Measurements from ENCODE around the gene PRPF6. TPM values are rescaled to one million over a fixed set of nuclear protein-coding genes. Genes with fewer than 3 reads are reported as not detected.

Gene PRPF6
- total RNA-seq, 1 donor from 2014 or later, result 64.3 TPM

DNA sequence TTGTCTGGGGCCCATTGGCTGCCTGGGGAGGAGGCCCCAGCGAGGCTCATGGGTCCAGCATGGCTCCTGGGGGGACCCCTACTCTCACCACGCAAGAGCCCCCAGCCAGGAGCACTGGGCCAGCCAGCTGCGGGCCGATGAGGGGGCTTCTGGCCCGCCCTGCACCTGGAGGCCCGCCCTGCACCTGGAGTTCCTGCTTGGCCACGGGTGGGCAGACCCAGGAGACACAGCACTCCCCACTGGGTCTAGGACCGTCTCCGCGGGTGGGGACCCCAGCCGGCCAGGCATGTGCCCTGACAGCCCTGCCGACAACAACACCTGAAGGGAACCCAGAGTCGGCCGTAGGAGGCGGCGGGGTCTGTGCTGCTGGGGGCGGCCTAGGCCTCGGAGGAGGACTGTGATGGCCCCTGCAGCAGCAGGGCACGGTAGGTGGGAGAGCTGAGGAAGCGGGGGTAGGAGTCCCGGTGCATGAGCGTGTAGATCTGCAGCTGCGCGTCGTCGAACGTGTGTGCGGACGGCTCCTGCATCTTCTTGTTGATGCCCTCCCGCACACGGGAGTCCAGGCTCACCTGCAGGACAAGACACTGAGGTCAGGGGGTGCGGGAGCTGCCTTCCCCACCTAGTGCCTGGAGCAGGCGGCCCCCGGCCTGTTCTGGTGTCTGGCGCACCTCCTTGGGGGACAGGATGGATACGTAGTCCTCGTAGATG, 92.7 kb downstream of the PRPF6 start:
- DNase-seq (ENCODE audit: extremely low read depth, low read depth, low spot score), result no peak

GRCh38 chr20:64074184-64074789, 93.4 kb downstream of the PRPF6 start:
- no peak for DNase-seq (ENCODE audit: extremely low read depth, low read depth, low spot score)

DNA sequence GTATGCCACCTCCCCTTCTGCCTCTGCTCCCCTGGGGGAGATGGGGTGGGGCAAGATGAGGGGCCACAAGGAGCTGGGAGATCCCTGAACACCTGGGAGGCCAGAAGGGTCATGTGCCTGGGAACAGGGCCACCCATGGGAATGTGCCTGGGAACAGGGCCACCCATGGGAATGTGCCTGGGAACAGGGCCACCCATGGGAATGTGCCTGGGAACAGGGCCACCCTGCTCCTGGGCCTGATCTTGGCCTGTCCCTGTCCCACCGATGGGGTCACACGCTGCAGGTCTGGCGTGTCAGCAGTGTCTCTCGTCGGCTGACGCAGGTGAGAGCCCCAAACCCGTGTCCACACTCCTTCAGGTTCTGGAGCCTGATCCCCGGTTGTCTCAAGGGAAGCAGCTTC, 94.0 kb downstream of the PRPF6 start:
- DNase-seq (ENCODE audit: extremely low read depth, low read depth, low spot score), result no peak

DNA sequence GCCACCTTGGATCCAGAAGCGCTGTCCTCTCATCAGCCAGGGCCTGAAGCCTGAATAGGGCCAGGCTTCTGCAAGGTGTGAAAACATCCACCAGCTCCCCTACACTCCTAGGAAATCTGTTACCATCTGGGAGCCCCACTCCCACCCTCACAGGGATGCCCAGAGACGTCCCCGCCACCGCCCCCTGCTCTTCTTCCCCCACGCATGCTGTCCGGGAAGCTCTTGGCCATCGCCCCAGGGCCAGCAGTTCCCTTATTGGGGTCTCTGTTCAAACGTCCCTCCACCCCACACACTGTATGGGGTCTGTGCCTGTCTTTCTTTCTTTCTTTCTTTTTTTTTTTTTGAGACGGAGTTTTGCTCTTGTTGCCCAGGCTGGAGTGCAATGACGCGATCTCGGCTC, 94.6 kb downstream of the PRPF6 start:
- no peak for DNase-seq (ENCODE audit: extremely low read depth, low read depth, low spot score)

DNA sequence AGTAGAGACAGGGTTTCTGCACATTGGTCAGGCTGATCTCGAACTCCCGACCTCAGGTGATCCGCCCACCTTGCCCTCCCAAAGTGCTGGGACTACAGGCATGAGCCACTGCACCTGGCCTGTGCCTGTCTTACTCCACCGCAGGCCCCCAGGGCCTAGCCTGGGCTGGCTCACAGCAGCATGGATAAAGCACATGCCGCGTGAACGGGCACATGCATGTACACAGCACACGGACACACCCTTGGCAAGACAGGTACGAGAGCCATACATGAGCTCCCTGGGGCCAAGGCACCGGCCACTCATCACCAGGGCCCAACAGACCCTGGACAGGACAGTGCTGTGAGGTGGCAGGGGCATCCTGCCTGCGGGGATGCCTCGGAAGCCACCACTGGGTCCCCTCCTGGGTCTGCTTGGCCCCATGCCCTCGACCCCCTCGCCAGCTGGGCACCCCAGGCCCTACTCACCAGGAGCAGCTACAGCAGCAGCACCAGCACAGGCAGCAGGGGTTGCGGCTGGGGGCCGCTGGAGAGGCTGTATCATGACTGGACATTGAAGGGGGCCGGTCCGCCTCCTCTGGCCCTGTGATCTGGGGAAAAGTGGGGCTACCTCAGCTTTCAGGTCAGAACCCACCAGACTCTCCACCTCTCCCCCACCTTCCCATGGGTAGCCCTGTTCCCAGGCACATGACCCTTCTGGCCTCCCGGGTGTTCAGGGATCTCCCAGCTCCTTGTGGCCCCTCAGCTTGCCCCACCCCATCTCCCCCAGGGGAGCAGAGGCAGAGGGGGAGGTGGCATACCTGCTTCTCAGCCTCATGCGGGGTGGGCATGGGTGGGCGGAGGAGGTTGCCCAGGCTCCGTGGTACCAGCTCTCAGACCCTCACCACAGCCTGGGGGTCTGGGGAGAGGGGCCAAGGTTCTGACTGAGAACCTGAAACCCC, 95.4 kb downstream of the PRPF6 start:
- DNase-seq (ENCODE audit: extremely low read depth, low read depth, low spot score), result no peak

GRCh38 chr20:64077094-64077493, 96.2 kb downstream of the PRPF6 start:
- no peak for DNase-seq (ENCODE audit: extremely low read depth, low read depth, low spot score)

- DNase-seq (ENCODE audit: extremely low read depth, low read depth, low spot score), result no peak
Measured at GRCh38 chr20:64077541-64077875, 96.6 kb downstream of the PRPF6 start.

- no peak for DNase-seq (ENCODE audit: extremely low read depth, low read depth, low spot score)
Measured at GRCh38 chr20:64077876-64078551, 97.1 kb downstream of the PRPF6 start.

DNA sequence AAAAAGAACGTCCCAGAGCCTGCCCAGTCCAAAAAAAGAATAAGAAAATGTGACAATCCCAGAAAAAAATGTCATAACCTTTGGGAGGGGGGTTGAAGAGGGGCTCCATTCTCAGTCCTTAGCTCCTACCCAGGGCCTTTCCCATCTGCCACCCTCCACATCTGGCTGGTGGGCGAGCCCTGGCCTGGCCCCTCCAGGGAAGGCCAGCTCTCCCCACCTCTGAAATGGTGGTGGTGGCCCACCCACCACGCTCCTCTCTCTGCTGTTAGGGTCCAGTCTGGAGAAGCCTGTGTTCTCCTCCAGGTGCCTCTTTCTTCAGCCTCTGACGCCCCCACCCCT, 98.0 kb downstream of the PRPF6 start:
- no peak for DNase-seq (ENCODE audit: extremely low read depth, low read depth, low spot score)

DNA sequence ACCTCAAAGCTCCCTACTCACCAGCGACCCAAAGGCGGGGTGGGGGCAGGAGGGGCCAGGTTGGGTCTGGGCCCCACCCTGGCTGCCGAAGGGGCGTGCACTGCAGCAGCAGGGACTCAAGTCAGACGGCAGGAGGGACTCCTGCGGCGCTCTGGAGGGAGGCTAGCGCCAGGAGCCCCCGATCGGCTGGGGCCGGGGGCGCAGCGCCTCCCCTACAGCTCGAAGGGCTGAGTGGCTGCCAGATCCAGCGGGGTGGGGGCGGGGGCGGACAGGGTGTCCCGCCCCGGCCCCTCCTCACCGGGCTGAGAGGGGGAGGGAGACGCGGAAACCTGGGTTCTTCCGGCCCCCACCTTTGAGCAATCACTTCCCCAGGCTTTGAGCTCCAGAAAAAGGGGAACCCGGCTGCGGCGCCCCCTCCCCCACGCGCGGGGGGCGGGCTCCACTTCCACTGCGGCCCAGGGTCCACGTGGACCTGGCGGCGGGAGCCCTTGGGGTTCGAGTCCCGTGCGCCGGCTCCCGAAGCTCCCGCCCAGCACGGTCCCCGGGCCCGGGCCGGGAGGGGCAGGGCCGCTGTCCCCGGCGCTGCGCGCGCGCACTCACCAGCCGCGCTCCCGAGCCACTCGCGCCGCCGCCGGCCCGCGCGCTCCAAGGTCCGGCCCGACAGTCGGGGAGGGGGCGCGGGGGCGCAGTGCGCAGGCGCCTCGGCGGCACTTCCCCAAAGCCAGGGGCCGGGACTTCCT, 98.5 kb downstream of the PRPF6 start, which contains the start of gene RGS19:
RGS19 (minus strand) TSS at position 246 of the 740 bp plus-strand sequence. CDS start 2,632 bp downstream, outside the sequence.
- no peak for DNase-seq (ENCODE audit: extremely low read depth, low read depth, low spot score)

GRCh38 chr20:64080013-64080812, 99.3 kb downstream of the PRPF6 start, which contains the start of gene OPRL1:
Gene OPRL1 (plus strand): TSS chr20:64080082. CDS start chr20:64092721, 12,639 bp downstream.
- no peak for DNase-seq (ENCODE audit: extremely low read depth, low read depth, low spot score)

GRCh38 chr20:64080813-64081623, 100.1 kb downstream of the PRPF6 start:
- no peak for DNase-seq (ENCODE audit: extremely low read depth, low read depth, low spot score)

DNA sequence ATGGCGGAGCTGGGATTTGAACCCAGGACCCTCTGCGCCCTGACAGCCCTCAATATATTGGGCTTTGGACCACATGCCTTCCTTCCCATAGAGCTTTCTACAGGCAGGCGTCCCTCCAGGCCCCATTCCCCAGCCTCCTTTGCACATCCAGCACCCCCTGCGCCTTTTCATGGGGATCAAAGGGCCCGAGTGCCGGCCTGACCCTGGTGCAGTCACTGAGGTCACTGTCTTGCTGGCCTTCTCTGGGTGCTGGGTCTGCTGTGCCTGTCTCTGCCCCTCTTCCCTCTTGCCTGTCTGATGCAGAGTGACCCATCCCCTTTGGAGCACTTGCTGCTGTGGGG, 100.7 kb downstream of the PRPF6 start:
- DNase-seq (ENCODE audit: extremely low read depth, low read depth, low spot score), result no peak

DNA sequence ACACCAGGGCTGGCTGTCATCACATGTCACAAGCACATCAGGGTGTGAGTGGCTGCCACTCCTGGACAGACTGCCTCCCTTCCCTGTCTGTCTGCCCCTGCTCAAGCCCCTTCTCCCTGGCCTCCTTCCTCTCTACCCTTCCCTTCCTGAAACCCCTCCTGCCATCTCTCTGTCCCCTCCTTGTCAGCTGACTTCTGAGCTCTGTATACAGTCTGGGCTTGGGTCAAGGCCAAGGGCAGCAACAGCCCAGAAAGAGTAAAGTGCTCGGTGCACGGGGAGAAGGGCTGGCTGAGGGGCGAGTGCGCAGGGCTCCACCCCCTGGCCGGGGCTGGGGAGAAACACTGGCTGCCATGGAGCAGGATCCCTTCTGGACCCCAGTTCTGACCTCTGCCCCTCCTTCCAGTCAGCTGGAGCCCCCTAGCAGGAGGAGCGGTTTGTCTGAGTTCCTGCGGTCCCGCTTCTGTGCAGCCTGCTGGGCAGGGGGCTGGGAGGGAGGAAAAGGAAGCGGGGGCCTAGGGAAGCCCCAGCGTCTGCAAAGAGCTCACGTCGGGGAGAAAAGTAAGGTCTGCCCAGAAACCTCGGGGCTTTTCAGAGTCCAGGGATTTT, 101.3 kb downstream of the PRPF6 start:
- DNase-seq (ENCODE audit: extremely low read depth, low read depth, low spot score), result no peak
